Endometrium (tissue), 2 donors: ENCODE data around the gene SDHB.

ENCODE experiments used
- FAIRE-seq: peaks from 2 replicates; lab custom pipeline; 2012; peaks lifted over from hg19 to GRCh38; lab: Jason Lieb, UNC
- donor health status: control.
- donor health status: control.

The SDHB gene

DNA sequence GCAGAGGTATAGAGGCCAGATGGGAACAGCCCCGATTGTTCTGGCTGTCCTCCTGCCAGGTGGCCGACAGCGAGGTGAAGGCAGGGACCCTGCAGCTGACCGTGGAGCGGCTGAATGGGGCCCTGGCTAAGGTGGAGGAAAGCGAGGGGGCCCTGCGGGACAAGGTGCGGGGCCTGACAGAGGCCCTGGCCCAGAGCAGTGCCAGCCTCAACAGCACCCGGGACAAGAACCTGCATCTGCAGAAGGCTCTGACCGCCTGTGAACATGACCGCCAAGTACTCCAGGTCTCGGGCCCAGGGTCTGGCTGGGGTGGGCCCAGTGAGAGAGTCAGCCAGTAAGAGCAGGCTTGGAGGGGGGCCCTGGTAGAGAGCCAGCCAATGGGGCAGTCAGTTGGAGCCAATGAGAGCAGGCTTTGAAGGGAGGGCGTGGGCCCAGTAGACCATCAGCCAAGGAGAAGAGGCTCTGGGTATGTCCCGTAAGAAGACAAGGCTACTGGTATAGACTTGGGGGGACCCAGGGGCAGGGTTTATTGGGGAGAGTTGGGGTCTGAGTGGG, 84.7 kb downstream of the SDHB start:
- FAIRE-seq, result no peak
